Kidney (tissue), 14 donors: Measurements from ENCODE around the gene GET3. TPM values are rescaled to one million over a fixed set of nuclear protein-coding genes. Genes with fewer than 3 reads are reported as not detected.

Experiments
- DNase-seq, 5 donors: peaks; one replicate each; pipeline ENCODE4 v3.0.0-alpha.2; 2013 to 2020
- FAIRE-seq: peaks from 2 replicates; lab custom pipeline; 2012; peaks lifted over from hg19 to GRCh38; lab: Jason Lieb, UNC
- H3K27ac ChIP-seq, 2 donors: one replicate each; pipeline ENCODE4 v1.7.0; 2013; ENCODE audit warnings: low read depth in 2 of 2, low read length in 2 of 2, inconsistent platforms in 1 of 2
- H3K27me3 ChIP-seq: one replicate; pipeline ENCODE4 v1.7.1; 2013; ENCODE audit warnings: low read length, inconsistent platforms; ENCODE audit not compliant: control insufficient read depth, insufficient read depth
- H3K36me3 ChIP-seq, 3 donors: one replicate each; pipeline versions ENCODE4 v1.7.0 to v1.7.1; 2013; ENCODE audit warnings: low read length in 3 of 3, control low read depth in 1 of 3, inconsistent platforms in 1 of 3; ENCODE audit not compliant: insufficient read depth in 3 of 3, control insufficient read depth in 2 of 3
- H3K4me1 ChIP-seq, 3 donors: one replicate each; pipeline versions ENCODE4 v1.7.0 to v1.7.1; 2013; ENCODE audit warnings: low read length in 3 of 3, inconsistent platforms in 1 of 3, low read depth in 1 of 3; ENCODE audit not compliant: control insufficient read depth in 2 of 3, insufficient read depth in 2 of 3
- H3K4me3 ChIP-seq, 3 donors: one replicate each; pipeline versions ENCODE4 v1.7.0 to v1.8.1; 2013; ENCODE audit warnings: low read length in 3 of 3, control low read depth in 1 of 3, inconsistent platforms in 1 of 3
- H3K9ac ChIP-seq, 3 donors: one replicate each; pipeline versions ENCODE4 v1.7.0 to v1.7.1; 2013; ENCODE audit warnings: low read length in 3 of 3, control low read depth in 1 of 3, inconsistent platforms in 1 of 3
- H3K9me3 ChIP-seq, 3 donors: one replicate each; pipeline versions ENCODE4 v1.7.0 to v1.7.1; 2013; ENCODE audit warnings: low read length in 3 of 3, control low read depth in 1 of 3, inconsistent platforms in 1 of 3; ENCODE audit not compliant: control insufficient read depth in 2 of 3, insufficient read depth in 1 of 3
- CTCF ChIP-seq: IDR thresholded peaks from 3 replicates; pipeline ENCODE4 v1.5.1; 2012; ENCODE audit warnings: mild to moderate bottlenecking, moderate library complexity, borderline replicate concordance; ENCODE audit not compliant: insufficient read depth; ENCODE audit errors: extremely low read depth
- intact Hi-C: fragments of 100-400 bp; cut with DNase I; formaldehyde crosslinking; loops from one replicate; pipeline ENCODE4 v1.11.1; 2022
- polyA plus RNA-seq: library from polyadenylated mRNA; stranded (reverse); fragments of 350-450 nt; fragmentation: Illumina TruSeq; extraction: RNeasy Lipid Tissue Mini Kit (QIAGEN cat#74804); gene quantifications from one replicate; pipeline ENCODE4 v1.2.3, GENCODE V29; 2014; ENCODE audit warnings: low read depth, low replicate concordance; ENCODE audit not compliant: insufficient read depth
- total RNA-seq: library from RNA; stranded (reverse); fragmentation: NEBNext Ultra II Directional; extraction: Animal tissue kit (Norgen Biotek cat#: 25700); gene quantifications from one replicate; pipeline ENCODE4 v1.2.1, GENCODE V29; 2021
- donor health status: control.
- donor health status: control.
- donor health status: control.
- donor health status: control.
- donor health status: control.
- donor health status: DM: yes; HTN: yes; CAD: no.
- donor health status: Normal renal cell carcinoma (clear cell type).

The GET3 gene
- total and polyA plus RNA-seq, 2 donors from 2014 or later = 71.3 to 132 TPM

- no peaks in the 10 kb centered on the region for H3K9me3 ChIP-seq
- peak overlapping the region; percentile 28 to 75 (median 70) for H3K4me3 ChIP-seq
- FAIRE-seq (no peak), DNase-seq (peak; percentile 74 to 93 (median 86))
- intact Hi-C loops = no loop called here
- no peaks in the 10 kb centered on the region for H3K36me3 ChIP-seq
- peak overlapping the region in 2 of 3 donors; percentile 43 to 91 for H3K9ac ChIP-seq
- H3K4me1 ChIP-seq = peaks cover 0 to 20% (median 4%) of the 10 kb centered on the region in 3 donors
- H3K27me3 ChIP-seq = no peaks in the 10 kb centered on the region
- peak overlapping the region; percentile 92 to 95 for H3K27ac ChIP-seq
- peak; percentile 95 for TF ChIP-seq CTCF
Observed at GRCh38 chr19:12777217-12778016, 40.1 kb downstream of the GET3 start.

GRCh38 chr19:12778017-12778904 lies 41.0 kb downstream of the GET3 start:
- H3K27ac ChIP-seq = peak overlapping the region; percentile 92 to 95
- peak overlapping the region; percentile 39 to 75 (median 70) for H3K4me3 ChIP-seq
- peak; percentile 60 to 94 (median 85) for DNase-seq
- H3K36me3 ChIP-seq = no peaks in the 10 kb centered on the region
- no peaks in the 10 kb centered on the region for H3K27me3 ChIP-seq
- no peak for TF ChIP-seq CTCF
- H3K9me3 ChIP-seq = no peaks in the 10 kb centered on the region
- no peak for FAIRE-seq
- intact Hi-C loops = no loop called here
- peaks cover 0 to 20% (median 4%) of the 10 kb centered on the region in 3 donors for H3K4me1 ChIP-seq
- peak overlapping the region; percentile 43 to 91 (median 73) for H3K9ac ChIP-seq

DNA sequence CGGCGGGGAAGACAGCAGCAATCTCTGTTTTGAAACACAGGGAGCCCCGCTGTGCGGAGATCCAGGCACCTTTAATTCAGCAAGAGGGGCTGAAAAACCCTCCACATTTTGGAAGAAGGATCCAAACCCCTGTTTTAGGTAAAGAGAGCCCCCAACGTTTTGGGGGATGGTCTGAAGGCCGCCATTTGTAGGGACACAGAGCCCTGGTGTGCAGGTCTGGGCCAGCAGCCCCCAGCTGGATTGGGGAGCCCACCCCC lies 41.5 kb downstream of the GET3 start:
- no peak for FAIRE-seq
- no peaks in the 10 kb centered on the region for H3K9me3 ChIP-seq
- peak overlapping the region in 2 of 3 donors; percentile 70 to 75 for H3K4me3 ChIP-seq
- peak overlapping the region; percentile 92 to 95 for H3K27ac ChIP-seq
- no peak for TF ChIP-seq CTCF
- no peak for DNase-seq
- H3K36me3 ChIP-seq = no peaks in the 10 kb centered on the region
- intact Hi-C loops = no loop called here
- no peaks in the 10 kb centered on the region for H3K27me3 ChIP-seq
- H3K9ac ChIP-seq = peak overlapping the region in 2 of 3 donors; percentile 73 to 91
- H3K4me1 ChIP-seq = peaks cover 0 to 25% (median 7%) of the 10 kb centered on the region in 3 donors
